Measurements from ENCODE around the gene RTN1.

DNA sequence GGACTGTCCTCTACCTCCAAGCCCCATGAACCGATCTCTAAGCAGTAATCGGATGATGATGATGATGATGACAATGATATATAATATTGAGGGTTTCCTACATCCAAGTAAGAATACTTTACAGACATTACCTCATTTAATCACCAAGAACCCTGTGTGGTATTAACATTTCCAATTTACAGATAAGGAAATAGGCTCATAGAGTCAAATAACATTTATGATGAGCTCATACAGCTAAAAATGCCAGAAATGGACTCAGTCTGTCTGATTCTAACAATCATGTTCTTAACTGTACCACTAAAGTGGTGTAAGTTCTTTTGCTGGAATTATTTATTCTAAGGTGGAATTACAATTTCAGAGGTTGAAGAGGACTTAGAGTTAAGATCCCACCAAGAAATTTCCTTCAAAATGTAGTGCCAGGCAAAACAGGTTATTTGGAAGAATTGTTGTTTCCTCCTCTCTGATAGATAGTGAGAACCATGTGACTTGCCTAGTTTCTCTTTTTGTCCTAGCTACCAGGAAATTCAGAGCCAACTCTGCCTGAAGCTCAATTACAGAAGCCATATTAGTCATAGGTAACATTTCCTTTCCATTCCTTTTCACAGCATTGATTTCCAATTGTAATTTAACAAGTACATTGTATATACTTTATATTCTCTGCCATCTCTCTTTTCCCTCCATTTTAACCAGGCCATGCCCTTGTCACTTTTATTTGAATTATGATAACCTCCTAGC lies 270.2 kb downstream of the RTN1 start:
- TF ChIP-seq GATA1 (IDR thresholded peaks at IDR 0.05; ENCODE audit: low read depth, low read length), result no peak
- no peak for TF ChIP-seq POLR2A (IDR thresholded peaks at IDR 0.05; ENCODE audit: low read length)

Data from erythroblast (primary cell).